ENCODE measurements around the gene C1RL. TPM values are rescaled to one million over a fixed set of nuclear protein-coding genes. Genes with fewer than 3 reads are reported as not detected.

Gene C1RL
- total RNA-seq, 1 experiment from 2014 or later: 2.4 TPM

- POLR2A ChIA-PET (ENCODE audit: low non-redundant PET): no interaction called here
- H3K9me3 ChIP-seq (ENCODE audit: low read depth, low read length, poor library complexity, severe bottlenecking): no peaks in the 10 kb centered on the region
- no peaks in the 10 kb centered on the region for H3K36me3 ChIP-seq (ENCODE audit: insufficient read depth, low read length, poor library complexity, severe bottlenecking)
- H3K27me3 ChIP-seq (replicated peaks; ENCODE audit: insufficient read depth, low read depth, low read length, poor library complexity): no peaks in the 10 kb centered on the region
- no peak for DNase-seq (ENCODE audit: low spot score)
- intact Hi-C loops (cut with micrococcal nuclease; ENCODE audit: unreplicated experiment): no loop called here
- H3K27ac ChIP-seq (ENCODE audit: low read depth, low read length, poor library complexity, severe bottlenecking): no peak overlapping the region
- no peaks in the 10 kb centered on the region for H3K4me1 ChIP-seq (ENCODE audit: insufficient read depth, low read length, poor library complexity, severe bottlenecking)
- no peak overlapping the region for H3K4me3 ChIP-seq (ENCODE audit: low read depth, low read length, poor library complexity, severe bottlenecking)
- no TSS peak for BruUV-seq (replicated peaks)
- CTCF ChIA-PET: no interaction called here
- TF ChIP-seq CTCF (conservative IDR thresholded peaks at IDR 0.05; ENCODE audit: low read depth, low read length) (no peak), EZH2 (IDR thresholded peaks at IDR 0.05; ENCODE audit: borderline replicate concordance, low read depth, low read length, poor library complexity, severe bottlenecking) (no peak)
Measured at GRCh38 chr12:7122811-7123769, 14.1 kb upstream of the C1RL start.

GRCh38 chr12:7121324-7121723 is 12.3 kb upstream of the C1RL start:
- no peak for DNase-seq (ENCODE audit: low spot score)
- H3K36me3 ChIP-seq (ENCODE audit: insufficient read depth, low read length, poor library complexity, severe bottlenecking): no peaks in the 10 kb centered on the region
- no peak overlapping the region for H3K4me3 ChIP-seq (ENCODE audit: low read depth, low read length, poor library complexity, severe bottlenecking)
- H3K27me3 ChIP-seq (replicated peaks; ENCODE audit: insufficient read depth, low read depth, low read length, poor library complexity): no peaks in the 10 kb centered on the region
- intact Hi-C loops (cut with micrococcal nuclease; ENCODE audit: unreplicated experiment): no loop called here
- H3K9me3 ChIP-seq (ENCODE audit: low read depth, low read length, poor library complexity, severe bottlenecking): no peaks in the 10 kb centered on the region
- H3K4me1 ChIP-seq (ENCODE audit: insufficient read depth, low read length, poor library complexity, severe bottlenecking): no peaks in the 10 kb centered on the region
- no peak overlapping the region for H3K27ac ChIP-seq (ENCODE audit: low read depth, low read length, poor library complexity, severe bottlenecking)
- POLR2A ChIA-PET (ENCODE audit: low non-redundant PET): no interaction called here
- BruUV-seq (replicated peaks): no TSS peak
- TF ChIP-seq CTCF (conservative IDR thresholded peaks at IDR 0.05; ENCODE audit: low read depth, low read length): no peak
- TF ChIP-seq EZH2 (IDR thresholded peaks at IDR 0.05; ENCODE audit: borderline replicate concordance, low read depth, low read length, poor library complexity, severe bottlenecking): no peak
- CTCF ChIA-PET: no interaction called here

DNA sequence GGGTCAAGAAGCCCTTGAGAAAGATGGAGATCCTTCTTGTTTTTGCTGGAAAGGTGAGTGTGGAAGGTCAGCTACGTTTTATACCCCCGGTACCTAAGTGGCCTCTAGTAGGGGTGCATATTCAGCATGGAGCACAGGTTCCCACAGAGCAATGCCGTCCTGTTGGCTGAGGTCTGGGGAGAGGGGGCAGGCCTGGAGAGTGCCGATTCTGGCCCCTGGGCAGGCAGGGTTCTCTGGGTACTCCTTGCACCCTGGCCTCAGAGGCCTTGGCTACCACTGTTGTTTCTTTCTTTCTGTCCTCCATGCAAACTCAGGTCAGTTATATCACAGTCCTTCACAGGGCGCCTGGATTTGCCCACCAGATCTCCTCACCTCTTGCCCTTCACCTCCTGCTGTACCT is 11.2 kb upstream of the C1RL start:
- no peak overlapping the region for H3K27ac ChIP-seq (ENCODE audit: low read depth, low read length, poor library complexity, severe bottlenecking)
- TF ChIP-seq CTCF (conservative IDR thresholded peaks at IDR 0.05; ENCODE audit: low read depth, low read length) (no peak), EZH2 (IDR thresholded peaks at IDR 0.05; ENCODE audit: borderline replicate concordance, low read depth, low read length, poor library complexity, severe bottlenecking) (no peak)
- ChIA-PET CTCF (no interaction called here), POLR2A (ENCODE audit: low non-redundant PET) (no interaction called here)
- intact Hi-C loops (cut with micrococcal nuclease; ENCODE audit: unreplicated experiment): no loop called here
- no peaks in the 10 kb centered on the region for H3K27me3 ChIP-seq (replicated peaks; ENCODE audit: insufficient read depth, low read depth, low read length, poor library complexity)
- H3K36me3 ChIP-seq (ENCODE audit: insufficient read depth, low read length, poor library complexity, severe bottlenecking): no peaks in the 10 kb centered on the region
- DNase-seq (ENCODE audit: low spot score): no peak
- H3K4me1 ChIP-seq (ENCODE audit: insufficient read depth, low read length, poor library complexity, severe bottlenecking): no peaks in the 10 kb centered on the region
- BruUV-seq (replicated peaks): no TSS peak
- H3K4me3 ChIP-seq (ENCODE audit: low read depth, low read length, poor library complexity, severe bottlenecking): no peak overlapping the region
- no peaks in the 10 kb centered on the region for H3K9me3 ChIP-seq (ENCODE audit: low read depth, low read length, poor library complexity, severe bottlenecking)

All from A673 (cell line).